ENCODE data around the gene MUC2.

Gene MUC2

GRCh38 chr11:1089738-1090599 is 15.3 kb downstream of the MUC2 start:
- no peak for DNase-seq

GRCh38 chr11:1090600-1091331 is 16.1 kb downstream of the MUC2 start:
- no peak for DNase-seq

- no peak for DNase-seq
These were observed 16.8 kb downstream of the MUC2 start for GRCh38 chr11:1091332-1092083.

- DNase-seq = no peak
These were observed 17.5 kb downstream of the MUC2 start for GRCh38 chr11:1092145-1092670.

- DNase-seq = no peak
These were observed 18.2 kb downstream of the MUC2 start for GRCh38 chr11:1092919-1093318.

GRCh38 chr11:1099519-1100355 is 25.1 kb downstream of the MUC2 start:
- no peak for DNase-seq

- no peak for DNase-seq
These were observed 26.0 kb downstream of the MUC2 start for GRCh38 chr11:1100417-1101245.

GRCh38 chr11:1101318-1102089 is 26.8 kb downstream of the MUC2 start:
- DNase-seq = no peak

- no peak for DNase-seq
These were observed 27.7 kb downstream of the MUC2 start for GRCh38 chr11:1102221-1102971.

GRCh38 chr11:1102996-1103395 is 28.3 kb downstream of the MUC2 start:
- DNase-seq = no peak

- no peak for DNase-seq
These were observed 29.0 kb downstream of the MUC2 start for GRCh38 chr11:1103401-1104360.

GRCh38 chr11:1104411-1105182 is 29.9 kb downstream of the MUC2 start:
- no peak for DNase-seq

- no peak for DNase-seq
These were observed 30.5 kb downstream of the MUC2 start for GRCh38 chr11:1105183-1105565.

- no peak for DNase-seq
These were observed 31.7 kb downstream of the MUC2 start for GRCh38 chr11:1106387-1106786.

- no peak for DNase-seq
These were observed 32.9 kb downstream of the MUC2 start for GRCh38 chr11:1107316-1108245.

GRCh38 chr11:1108246-1108900 is 33.7 kb downstream of the MUC2 start:
- no peak for DNase-seq
